Neural cell (in vitro differentiated cells): ENCODE measurements around the gene CAMK2D. TPM values are rescaled to one million over a fixed set of nuclear protein-coding genes. Genes with fewer than 3 reads are reported as not detected.

Source experiments
- H2AFZ ChIP-seq: fragments of 200-600, 300-800 bp; sonication (generic), shearing (Covaris generic); 2 replicates; pipeline ENCODE4 v1.6.0; 2014; ENCODE audit warnings: low read depth, mild to moderate bottlenecking, antibody characterized with exemption, low read length, moderate library complexity
- H3F3A ChIP-seq: fragments of 200-600 bp; shearing (Covaris generic); 2 replicates; pipeline ENCODE4 v1.6.1; 2016; ENCODE audit warnings: mild to moderate bottlenecking, moderate library complexity, mixed read lengths, antibody characterized with exemption, low read length; ENCODE audit not compliant: insufficient read depth, poor library complexity, severe bottlenecking
- H3K27ac ChIP-seq: fragments of 200-600, 300-800 bp; sonication (generic), shearing (Covaris generic); 2 replicates; pipeline ENCODE4 v1.5.1; 2014; ENCODE audit warnings: mild to moderate bottlenecking, low read length, moderate library complexity
- H3K27me3 ChIP-seq: fragments of 300-800, 200-600 bp; sonication (generic), shearing (Covaris generic); 2 replicates; pipeline ENCODE4 v1.6.0; 2014; ENCODE audit warnings: mild to moderate bottlenecking, low read depth, low read length, moderate library complexity; ENCODE audit not compliant: insufficient read depth
- H3K36me3 ChIP-seq: fragments of 300-800, 200-600 bp; sonication (generic), shearing (Covaris generic); 2 replicates; pipeline ENCODE4 v1.5.1; 2014; ENCODE audit warnings: mild to moderate bottlenecking, antibody characterized with exemption, low read length, moderate library complexity; ENCODE audit not compliant: insufficient read depth
- H3K4me2 ChIP-seq: fragments of 300-800, 200-600 bp; sonication (generic), shearing (Covaris generic); 2 replicates; pipeline ENCODE4 v1.6.0; 2014; ENCODE audit warnings: mild to moderate bottlenecking, low read length
- H3K4me3 ChIP-seq: fragments of 300-800, 200-600 bp; sonication (generic), shearing (Covaris generic); 2 replicates; pipeline ENCODE4 v1.5.1; 2014; ENCODE audit warnings: mild to moderate bottlenecking, low read length, moderate library complexity
- H3K79me2 ChIP-seq: fragments of 200-600 bp; shearing (Covaris generic); replicated peaks from 2 replicates; pipeline ENCODE4 v1.6.0; 2014; ENCODE audit warnings: mild to moderate bottlenecking, low read length, moderate library complexity; ENCODE audit not compliant: insufficient read depth
- H3K9ac ChIP-seq: fragments of 300-800, 200-600 bp; sonication (generic), shearing (Covaris generic); 2 replicates; pipeline ENCODE4 v1.6.1; 2016; ENCODE audit warnings: mild to moderate bottlenecking, low read length, mixed read lengths
- H3K9me2 ChIP-seq: fragments of 200-600 bp; shearing (Covaris generic); 2 replicates; pipeline ENCODE4 v1.6.1; 2016; ENCODE audit warnings: mild to moderate bottlenecking, low read length, mixed read lengths; ENCODE audit not compliant: insufficient read depth
- H3K9me3 ChIP-seq: fragments of 200-600, 300-800 bp; sonication (generic), shearing (Covaris generic); 2 replicates; pipeline ENCODE4 v1.6.1; 2016; ENCODE audit warnings: mild to moderate bottlenecking, mixed run types, low read length, moderate library complexity, mixed read lengths
- H4K20me1 ChIP-seq: fragments of 200-600 bp; shearing (Covaris generic); 2 replicates; pipeline ENCODE4 v1.6.1; 2016; ENCODE audit warnings: mild to moderate bottlenecking, mixed run types; ENCODE audit not compliant: insufficient read depth
- EP300 ChIP-seq: fragments of 450-650 bp; conservative IDR thresholded peaks from 2 replicates; pipeline ENCODE4 v1.6.1; 2014; ENCODE audit warnings: antibody characterized with exemption, mild to moderate bottlenecking, moderate library complexity; ENCODE audit not compliant: poor library complexity, severe bottlenecking
- EZH2 ChIP-seq: fragments of 200-600, 300-800 bp; shearing (Covaris generic), sonication (generic); IDR thresholded peaks from 2 replicates; pipeline ENCODE4 v1.6.1; 2014; ENCODE audit warnings: antibody characterized with exemption, low read length, borderline replicate concordance, mild to moderate bottlenecking; ENCODE audit not compliant: insufficient read depth, poor library complexity, severe bottlenecking
- MXI1 ChIP-seq: fragments of 450-650 bp; conservative IDR thresholded peaks from 2 replicates; pipeline ENCODE4 v1.6.1; 2014; ENCODE audit warnings: antibody characterized with exemption, mild to moderate bottlenecking; ENCODE audit not compliant: poor library complexity, severe bottlenecking
- POLR2AphosphoS5 ChIP-seq: IDR thresholded peaks from 2 replicates; pipeline ENCODE4 v1.6.1; 2012
- RAD21 ChIP-seq: fragments of 450-650 bp; conservative IDR thresholded peaks from 2 replicates; pipeline ENCODE4 v1.6.1; 2014; ENCODE audit warnings: antibody characterized with exemption, mild to moderate bottlenecking, moderate library complexity
- SMC3 ChIP-seq: fragments of 450-650 bp; conservative IDR thresholded peaks from 2 replicates; pipeline ENCODE4 v1.6.1; 2014; ENCODE audit warnings: antibody characterized with exemption, mild to moderate bottlenecking, moderate library complexity; ENCODE audit not compliant: poor library complexity
- TAF1 ChIP-seq: IDR thresholded peaks from 2 replicates; pipeline ENCODE4 v1.6.1; 2012; ENCODE audit warnings: low read depth
- polyA plus RNA-seq: library from polyadenylated mRNA; depleted of rRNA; stranded (reverse); fragments of >200 nt; gene quantifications from 2 replicates; pipeline ENCODE4 v1.2.3, GENCODE V29; 2014
- TF ChIP-seq, protein P1 (sequence below): IDR thresholded peaks from 2 replicates; pipeline ENCODE4 v1.6.1; 2012; ENCODE audit warnings: borderline replicate concordance
- TF ChIP-seq, protein P2 (sequence below): fragments of 450-650 bp; IDR thresholded peaks from 2 replicates; pipeline ENCODE4 v1.5.1; 2014; ENCODE audit warnings: antibody characterized with exemption, mild to moderate bottlenecking, moderate library complexity; ENCODE audit not compliant: poor library complexity, severe bottlenecking

CAMK2D gene
- polyA plus RNA-seq, 1 donor from 2014 or later, result 27.1 TPM

DNA sequence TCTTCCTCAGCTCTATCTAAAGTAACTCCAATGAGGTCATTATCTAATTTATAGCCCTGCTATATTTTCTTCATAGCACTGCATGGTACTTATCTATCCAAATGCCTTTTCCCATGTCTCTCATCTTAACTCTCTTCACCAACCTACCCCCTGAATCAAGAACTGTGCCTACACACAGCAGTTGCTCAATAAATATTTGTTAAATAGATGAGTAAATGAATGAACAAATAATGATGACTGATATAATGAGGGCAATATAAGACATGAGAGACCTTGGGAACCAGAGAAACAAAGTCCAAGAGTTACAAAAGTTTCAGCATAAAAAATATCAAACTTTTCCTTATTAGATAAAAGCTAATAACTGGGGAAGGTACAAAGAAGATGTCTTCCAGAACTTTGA, 19.6 kb downstream of the CAMK2D start:
- H4K20me1 ChIP-seq, result no peaks in the 10 kb centered on the region
- H3K9ac ChIP-seq, result no peak overlapping the region
- H3K9me3 ChIP-seq, result no peaks in the 10 kb centered on the region
- H3K27ac ChIP-seq, result no peak overlapping the region
- no peak overlapping the region for H2AFZ ChIP-seq
- peaks cover 4% of the 10 kb centered on the region for H3K79me2 ChIP-seq
- H3F3A ChIP-seq, result no peaks in the 10 kb centered on the region
- no peak overlapping the region for H3K4me3 ChIP-seq
- no peaks in the 10 kb centered on the region for H3K9me2 ChIP-seq
- no peaks in the 10 kb centered on the region for H3K36me3 ChIP-seq
- TF ChIP-seq, protein P1, sequence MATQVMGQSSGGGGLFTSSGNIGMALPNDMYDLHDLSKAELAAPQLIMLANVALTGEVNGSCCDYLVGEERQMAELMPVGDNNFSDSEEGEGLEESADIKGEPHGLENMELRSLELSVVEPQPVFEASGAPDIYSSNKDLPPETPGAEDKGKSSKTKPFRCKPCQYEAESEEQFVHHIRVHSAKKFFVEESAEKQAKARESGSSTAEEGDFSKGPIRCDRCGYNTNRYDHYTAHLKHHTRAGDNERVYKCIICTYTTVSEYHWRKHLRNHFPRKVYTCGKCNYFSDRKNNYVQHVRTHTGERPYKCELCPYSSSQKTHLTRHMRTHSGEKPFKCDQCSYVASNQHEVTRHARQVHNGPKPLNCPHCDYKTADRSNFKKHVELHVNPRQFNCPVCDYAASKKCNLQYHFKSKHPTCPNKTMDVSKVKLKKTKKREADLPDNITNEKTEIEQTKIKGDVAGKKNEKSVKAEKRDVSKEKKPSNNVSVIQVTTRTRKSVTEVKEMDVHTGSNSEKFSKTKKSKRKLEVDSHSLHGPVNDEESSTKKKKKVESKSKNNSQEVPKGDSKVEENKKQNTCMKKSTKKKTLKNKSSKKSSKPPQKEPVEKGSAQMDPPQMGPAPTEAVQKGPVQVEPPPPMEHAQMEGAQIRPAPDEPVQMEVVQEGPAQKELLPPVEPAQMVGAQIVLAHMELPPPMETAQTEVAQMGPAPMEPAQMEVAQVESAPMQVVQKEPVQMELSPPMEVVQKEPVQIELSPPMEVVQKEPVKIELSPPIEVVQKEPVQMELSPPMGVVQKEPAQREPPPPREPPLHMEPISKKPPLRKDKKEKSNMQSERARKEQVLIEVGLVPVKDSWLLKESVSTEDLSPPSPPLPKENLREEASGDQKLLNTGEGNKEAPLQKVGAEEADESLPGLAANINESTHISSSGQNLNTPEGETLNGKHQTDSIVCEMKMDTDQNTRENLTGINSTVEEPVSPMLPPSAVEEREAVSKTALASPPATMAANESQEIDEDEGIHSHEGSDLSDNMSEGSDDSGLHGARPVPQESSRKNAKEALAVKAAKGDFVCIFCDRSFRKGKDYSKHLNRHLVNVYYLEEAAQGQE, result no peak
- TF ChIP-seq, protein P2, sequence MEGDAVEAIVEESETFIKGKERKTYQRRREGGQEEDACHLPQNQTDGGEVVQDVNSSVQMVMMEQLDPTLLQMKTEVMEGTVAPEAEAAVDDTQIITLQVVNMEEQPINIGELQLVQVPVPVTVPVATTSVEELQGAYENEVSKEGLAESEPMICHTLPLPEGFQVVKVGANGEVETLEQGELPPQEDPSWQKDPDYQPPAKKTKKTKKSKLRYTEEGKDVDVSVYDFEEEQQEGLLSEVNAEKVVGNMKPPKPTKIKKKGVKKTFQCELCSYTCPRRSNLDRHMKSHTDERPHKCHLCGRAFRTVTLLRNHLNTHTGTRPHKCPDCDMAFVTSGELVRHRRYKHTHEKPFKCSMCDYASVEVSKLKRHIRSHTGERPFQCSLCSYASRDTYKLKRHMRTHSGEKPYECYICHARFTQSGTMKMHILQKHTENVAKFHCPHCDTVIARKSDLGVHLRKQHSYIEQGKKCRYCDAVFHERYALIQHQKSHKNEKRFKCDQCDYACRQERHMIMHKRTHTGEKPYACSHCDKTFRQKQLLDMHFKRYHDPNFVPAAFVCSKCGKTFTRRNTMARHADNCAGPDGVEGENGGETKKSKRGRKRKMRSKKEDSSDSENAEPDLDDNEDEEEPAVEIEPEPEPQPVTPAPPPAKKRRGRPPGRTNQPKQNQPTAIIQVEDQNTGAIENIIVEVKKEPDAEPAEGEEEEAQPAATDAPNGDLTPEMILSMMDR, result no peak
- no peak for TF ChIP-seq SMC3
- no peak for TF ChIP-seq RAD21
- no peak for TF ChIP-seq TAF1
- no peak for TF ChIP-seq MXI1
- TF ChIP-seq POLR2AphosphoS5, result no peak
- no peak for TF ChIP-seq EZH2
- TF ChIP-seq EP300, result no peak
- no peaks in the 10 kb centered on the region for H3K27me3 ChIP-seq
- no peak overlapping the region for H3K4me2 ChIP-seq

DNA sequence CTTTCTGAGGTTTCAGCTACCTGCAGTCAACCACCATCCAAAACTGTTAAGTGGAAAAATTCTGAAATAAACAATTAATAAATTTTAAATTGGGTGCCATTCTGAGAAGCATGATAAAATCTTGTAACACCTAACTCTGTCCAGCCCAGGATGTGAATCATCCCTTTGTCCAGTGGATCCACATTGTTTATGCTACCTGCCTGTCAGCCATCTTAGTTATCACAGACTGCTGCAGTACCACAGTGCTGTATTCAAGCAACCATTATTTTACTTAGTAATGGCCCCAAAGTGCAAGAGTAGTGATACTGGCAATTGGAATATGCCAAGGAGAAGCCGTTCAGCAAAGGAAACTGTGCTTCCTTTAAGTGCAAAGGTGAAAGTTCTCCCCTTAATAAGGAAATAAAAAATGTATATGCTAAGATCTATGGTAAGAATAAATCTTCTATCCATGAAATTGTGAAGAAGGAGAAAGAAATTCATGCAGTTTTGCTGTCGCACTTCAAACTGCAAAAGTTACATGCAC, 20.6 kb downstream of the CAMK2D start:
- H3K36me3 ChIP-seq, result no peaks in the 10 kb centered on the region
- H3K79me2 ChIP-seq, result peaks cover 4% of the 10 kb centered on the region
- no peak overlapping the region for H3K4me2 ChIP-seq
- H3K9me2 ChIP-seq, result no peaks in the 10 kb centered on the region
- no peak overlapping the region for H2AFZ ChIP-seq
- no peaks in the 10 kb centered on the region for H4K20me1 ChIP-seq
- H3K9ac ChIP-seq, result no peak overlapping the region
- no peaks in the 10 kb centered on the region for H3K27me3 ChIP-seq
- no peaks in the 10 kb centered on the region for H3F3A ChIP-seq
- TF ChIP-seq RAD21 (no peak), POLR2AphosphoS5 (no peak), TAF1 (no peak), EP300 (no peak), SMC3 (no peak), MXI1 (no peak), EZH2 (no peak)
- TF ChIP-seq, protein P1, result no peak
- TF ChIP-seq, protein P2, result no peak
- no peak overlapping the region for H3K4me3 ChIP-seq
- no peak overlapping the region for H3K27ac ChIP-seq
- no peaks in the 10 kb centered on the region for H3K9me3 ChIP-seq
